ENCODE measurements around the gene XAGE3.

The XAGE3 gene

GRCh38 chrX:52839137-52839536 lies 28.7 kb downstream of the XAGE3 start:
- no peak for DNase-seq

GRCh38 chrX:52830551-52830950 lies 37.3 kb downstream of the XAGE3 start:
- no peak for DNase-seq

GRCh38 chrX:52824608-52825007 lies 43.3 kb downstream of the XAGE3 start:
- DNase-seq: no peak

GRCh38 chrX:52821079-52821760 lies 46.7 kb downstream of the XAGE3 start:
- DNase-seq: no peak

GRCh38 chrX:52819788-52820187 lies 48.1 kb downstream of the XAGE3 start:
- no peak for DNase-seq

All from T1000 (cell line).